Cortex of kidney (tissue), 1 donor: ENCODE results near the gene BAX.

ENCODE experiments used
- DNase-seq: peaks from one replicate; lab custom pipeline; 2025; lab: John Stamatoyannopoulos, UW

BAX gene

GRCh38 chr19:48988286-48988685 lies 33.6 kb downstream of the BAX start:
- DNase-seq = no peak

- DNase-seq = no peak
These were observed 34.2 kb downstream of the BAX start for GRCh38 chr19:48988860-48989259.

- no peak for DNase-seq
These were observed 35.1 kb downstream of the BAX start for GRCh38 chr19:48989701-48990291.

- no peak for DNase-seq
These were observed 35.7 kb downstream of the BAX start for GRCh38 chr19:48990400-48990799.

- DNase-seq = no peak
These were observed 36.4 kb downstream of the BAX start for GRCh38 chr19:48991011-48991609.

GRCh38 chr19:48991873-48992580 lies 37.4 kb downstream of the BAX start:
- DNase-seq = no peak

GRCh38 chr19:48992581-48993174 lies 38.0 kb downstream of the BAX start:
- DNase-seq = no peak

GRCh38 chr19:48993175-48994034 lies 38.7 kb downstream of the BAX start, which contains the start of the genes GYS1 and RUVBL2:
GYS1 (minus strand) TSS chr19:48993309; CDS start chr19:48993112, 197 bp downstream.
RUVBL2 (plus strand) TSS chr19:48993887; CDS start chr19:48993912, 25 bp downstream.
- peak; percentile 94 for DNase-seq

GRCh38 chr19:48994035-48994386 lies 39.3 kb downstream of the BAX start:
- DNase-seq = no peak

GRCh38 chr19:48997972-48998371 lies 43.3 kb downstream of the BAX start:
- DNase-seq = no peak

- DNase-seq = no peak
These were observed 45.0 kb downstream of the BAX start for GRCh38 chr19:48999481-49000325.

GRCh38 chr19:49004133-49004532 lies 49.5 kb downstream of the BAX start:
- no peak for DNase-seq

GRCh38 chr19:49004964-49005614 lies 50.4 kb downstream of the BAX start:
- DNase-seq = no peak

- DNase-seq = no peak
These were observed 52.2 kb downstream of the BAX start for GRCh38 chr19:49006905-49007304.

- no peak for DNase-seq
These were observed 55.2 kb downstream of the BAX start for GRCh38 chr19:49009828-49010227.

- DNase-seq = no peak
These were observed 55.8 kb downstream of the BAX start for GRCh38 chr19:49010453-49010852.

- DNase-seq = no peak
These were observed 56.5 kb downstream of the BAX start for GRCh38 chr19:49011194-49011593.
